GM19395 (cell line): ENCODE measurements around the gene APOC4.

Experiments used
- ATAC-seq: cut with Tn5 transposase; IDR thresholded peaks from one replicate; pipeline ENCODE4 v1.9.1; 2021; ENCODE audit warnings: mild to moderate bottlenecking, moderate library complexity; ENCODE audit not compliant: unreplicated experiment

APOC4 gene

GRCh38 chr19:44992336-44993163 lies 50.5 kb downstream of the APOC4 start:
- ATAC-seq, result no peak

GRCh38 chr19:44993526-44993925 lies 51.5 kb downstream of the APOC4 start:
- ATAC-seq, result no peak

- ATAC-seq, result no peak
These were observed 52.0 kb downstream of the APOC4 start for GRCh38 chr19:44993926-44994537.
